WI38 (cell line): ENCODE data around the gene CPLANE2.
"Not testable (repeated sequence)": the region's sequence is repeated elsewhere in the genome, so short reads cannot be mapped to it uniquely, and the experiment has no call there.

ENCODE experiments used
- H3K4me3 ChIP-seq: 2 replicates; pipeline ENCODE4 v1.5.1; 2011; ENCODE audit warnings: low read depth, mild to moderate bottlenecking, control low read depth, low read length
- CTCF ChIP-seq: IDR thresholded peaks from 2 replicates; pipeline ENCODE4 v1.5.1; 2012; ENCODE audit warnings: low read depth, mild to moderate bottlenecking, control low read depth, low read length

The CPLANE2 gene

GRCh38 chr1:16229976-16230740 is 6.8 kb downstream of the CPLANE2 start:
- no peak for TF ChIP-seq CTCF
- H3K4me3 ChIP-seq: no peak overlapping the region

- no peak overlapping the region for H3K4me3 ChIP-seq
- TF ChIP-seq CTCF: no peak
Observed at GRCh38 chr1:16226490-16227179, 10.3 kb downstream of the CPLANE2 start.

GRCh38 chr1:16226129-16226489 is 10.9 kb downstream of the CPLANE2 start:
- no peak for TF ChIP-seq CTCF
- no peak overlapping the region for H3K4me3 ChIP-seq

GRCh38 chr1:16224472-16224871 is 12.5 kb downstream of the CPLANE2 start:
- H3K4me3 ChIP-seq: no peak overlapping the region
- no peak for TF ChIP-seq CTCF

GRCh38 chr1:16222716-16223115 is 14.3 kb downstream of the CPLANE2 start:
- H3K4me3 ChIP-seq: not testable (repeated sequence)

- no peak for TF ChIP-seq CTCF
- no peak overlapping the region for H3K4me3 ChIP-seq
Observed at GRCh38 chr1:16221499-16221898, 15.5 kb downstream of the CPLANE2 start.

- TF ChIP-seq CTCF: no peak
- no peak overlapping the region for H3K4me3 ChIP-seq
Observed at GRCh38 chr1:16219968-16220500, 16.9 kb downstream of the CPLANE2 start.
